SK-N-MC (cell line): ENCODE measurements around the gene CCL13.

Source experiments
- DNase-seq: peaks from one replicate; pipeline ENCODE4 v3.0.0-alpha.2; 2011; ENCODE audit warnings: low read depth, low spot score
- H3K27ac ChIP-seq: fragments of 200-600 bp; sonication (generic); 2 replicates; pipeline ENCODE4 v1.5.1; 2016; ENCODE audit warnings: mixed run types
- H3K36me3 ChIP-seq: fragments of 200-600 bp; sonication (generic); 2 replicates; pipeline ENCODE4 v1.6.1; 2017; ENCODE audit warnings: antibody characterized with exemption, low read length, mixed read lengths; ENCODE audit not compliant: insufficient read depth
- H3K4me3 ChIP-seq: fragments of 200-600 bp; sonication (generic); 2 replicates; pipeline ENCODE4 v1.5.1; 2016
- H3K9ac ChIP-seq: fragments of 200-600 bp; sonication (generic); 2 replicates; pipeline ENCODE4 v1.8.0; 2017; ENCODE audit warnings: mixed run types, mixed read lengths; ENCODE audit not compliant: insufficient read length
- H3K9me3 ChIP-seq: fragments of 200-600 bp; sonication (generic); 2 replicates; pipeline ENCODE4 v1.6.1; 2017; ENCODE audit warnings: low read depth, mild to moderate bottlenecking, antibody characterized with exemption, low read length, moderate library complexity, mixed read lengths
- EZH2 ChIP-seq: fragments of 200-600 bp; sonication (generic); IDR thresholded peaks from one replicate; pipeline ENCODE4 v1.6.1; 2017; ENCODE audit warnings: antibody characterized with exemption
- FOXP2 ChIP-seq: optimal IDR thresholded peaks from 2 replicates; pipeline ENCODE3; 2011; ENCODE audit warnings: mild to moderate bottlenecking, moderate library complexity; ENCODE audit not compliant: insufficient read depth; ENCODE audit errors: extremely low read length, control extremely low read depth
- POLR2AphosphoS5 ChIP-seq: IDR thresholded peaks from 2 replicates; pipeline ENCODE4 v1.6.1; 2012; ENCODE audit warnings: mild to moderate bottlenecking, low read depth, low read length, borderline replicate concordance

Gene CCL13

GRCh38 chr17:34375426-34375997 lies 19.2 kb downstream of the CCL13 start:
- TF ChIP-seq EZH2 (no peak), FOXP2 (no peak), POLR2AphosphoS5 (no peak)
- Histone ChIP-seq H3K27ac (no peak overlapping the region), H3K4me3 (no peak overlapping the region), H3K9ac (no peak overlapping the region), H3K36me3 (no peaks in the 10 kb centered on the region), H3K9me3 (no peaks in the 10 kb centered on the region)
- no peak for DNase-seq

GRCh38 chr17:34377078-34377823 lies 21.0 kb downstream of the CCL13 start:
- no peak for DNase-seq
- Histone ChIP-seq H3K4me3 (no peak overlapping the region), H3K9me3 (no peaks in the 10 kb centered on the region), H3K27ac (no peak overlapping the region), H3K9ac (no peak overlapping the region), H3K36me3 (no peaks in the 10 kb centered on the region)
- TF ChIP-seq POLR2AphosphoS5 = no peak
- no peak for TF ChIP-seq EZH2
- no peak for TF ChIP-seq FOXP2

- no peak overlapping the region for H3K9ac ChIP-seq
- no peak for TF ChIP-seq FOXP2
- TF ChIP-seq POLR2AphosphoS5 = no peak
- TF ChIP-seq EZH2 = no peak
These were observed 22.4 kb downstream of the CCL13 start for GRCh38 chr17:34378664-34379101.

GRCh38 chr17:34379868-34380267 lies 23.6 kb downstream of the CCL13 start:
- Histone ChIP-seq H3K27ac (no peak overlapping the region), H3K9me3 (no peaks in the 10 kb centered on the region), H3K4me3 (no peak overlapping the region), H3K36me3 (no peaks in the 10 kb centered on the region), H3K9ac (no peak overlapping the region)
- TF ChIP-seq EZH2 (no peak), FOXP2 (no peak), POLR2AphosphoS5 (no peak)
- no peak for DNase-seq

More at GRCh38 chr17:34378664-34379101, 22.4 kb downstream of the CCL13 start:
- Histone ChIP-seq H3K27ac (no peak overlapping the region), H3K4me3 (no peak overlapping the region), H3K36me3 (no peaks in the 10 kb centered on the region), H3K9me3 (no peaks in the 10 kb centered on the region)
- DNase-seq = no peak

- H3K9me3 ChIP-seq = no peaks in the 10 kb centered on the region
- no peaks in the 10 kb centered on the region for H3K36me3 ChIP-seq
- H3K4me3 ChIP-seq = no peak overlapping the region
- no peak for DNase-seq
- H3K9ac ChIP-seq = no peak overlapping the region
- no peak overlapping the region for H3K27ac ChIP-seq
- TF ChIP-seq FOXP2 = no peak
- TF ChIP-seq POLR2AphosphoS5 = no peak
- TF ChIP-seq EZH2 = no peak
These were observed 26.4 kb downstream of the CCL13 start for GRCh38 chr17:34382621-34383124.

- Histone ChIP-seq H3K9me3 (no peaks in the 10 kb centered on the region), H3K36me3 (no peaks in the 10 kb centered on the region), H3K9ac (no peak overlapping the region), H3K4me3 (no peak overlapping the region), H3K27ac (no peak overlapping the region)
- TF ChIP-seq POLR2AphosphoS5 (no peak), EZH2 (no peak), FOXP2 (no peak)
- DNase-seq = no peak
These were observed 26.9 kb downstream of the CCL13 start for GRCh38 chr17:34383216-34383615.

GRCh38 chr17:34384271-34384670 lies 28.0 kb downstream of the CCL13 start:
- TF ChIP-seq FOXP2 (no peak), EZH2 (no peak), POLR2AphosphoS5 (no peak)
- no peaks in the 10 kb centered on the region for H3K36me3 ChIP-seq
- H3K9ac ChIP-seq = no peak overlapping the region
- no peaks in the 10 kb centered on the region for H3K9me3 ChIP-seq
- no peak overlapping the region for H3K4me3 ChIP-seq
- no peak for DNase-seq
- H3K27ac ChIP-seq = no peak overlapping the region

GRCh38 chr17:34384822-34385605 lies 28.7 kb downstream of the CCL13 start:
- Histone ChIP-seq H3K9me3 (no peaks in the 10 kb centered on the region), H3K4me3 (no peak overlapping the region), H3K27ac (no peak overlapping the region), H3K9ac (no peak overlapping the region), H3K36me3 (no peaks in the 10 kb centered on the region)
- DNase-seq = no peak
- TF ChIP-seq FOXP2 = no peak
- no peak for TF ChIP-seq EZH2
